Choroid plexus epithelial cell (primary cell): ENCODE results near the gene TBX10.

ENCODE experiments used
- DNase-seq: peaks from one replicate; pipeline ENCODE4 v3.0.0-alpha.2; 2010; ENCODE audit warnings: low read depth
- H3K4me3 ChIP-seq: 2 replicates; pipeline ENCODE4 v1.5.1; 2011; ENCODE audit warnings: low read depth, mild to moderate bottlenecking, control low read depth, low read length, moderate library complexity
- TF ChIP-seq, protein P1 (sequence below): conservative IDR thresholded peaks from 2 replicates; pipeline ENCODE4 v1.5.1; 2011; ENCODE audit warnings: low read depth, mild to moderate bottlenecking, control low read depth, inconsistent platforms, low read length, moderate library complexity

The TBX10 gene

DNA sequence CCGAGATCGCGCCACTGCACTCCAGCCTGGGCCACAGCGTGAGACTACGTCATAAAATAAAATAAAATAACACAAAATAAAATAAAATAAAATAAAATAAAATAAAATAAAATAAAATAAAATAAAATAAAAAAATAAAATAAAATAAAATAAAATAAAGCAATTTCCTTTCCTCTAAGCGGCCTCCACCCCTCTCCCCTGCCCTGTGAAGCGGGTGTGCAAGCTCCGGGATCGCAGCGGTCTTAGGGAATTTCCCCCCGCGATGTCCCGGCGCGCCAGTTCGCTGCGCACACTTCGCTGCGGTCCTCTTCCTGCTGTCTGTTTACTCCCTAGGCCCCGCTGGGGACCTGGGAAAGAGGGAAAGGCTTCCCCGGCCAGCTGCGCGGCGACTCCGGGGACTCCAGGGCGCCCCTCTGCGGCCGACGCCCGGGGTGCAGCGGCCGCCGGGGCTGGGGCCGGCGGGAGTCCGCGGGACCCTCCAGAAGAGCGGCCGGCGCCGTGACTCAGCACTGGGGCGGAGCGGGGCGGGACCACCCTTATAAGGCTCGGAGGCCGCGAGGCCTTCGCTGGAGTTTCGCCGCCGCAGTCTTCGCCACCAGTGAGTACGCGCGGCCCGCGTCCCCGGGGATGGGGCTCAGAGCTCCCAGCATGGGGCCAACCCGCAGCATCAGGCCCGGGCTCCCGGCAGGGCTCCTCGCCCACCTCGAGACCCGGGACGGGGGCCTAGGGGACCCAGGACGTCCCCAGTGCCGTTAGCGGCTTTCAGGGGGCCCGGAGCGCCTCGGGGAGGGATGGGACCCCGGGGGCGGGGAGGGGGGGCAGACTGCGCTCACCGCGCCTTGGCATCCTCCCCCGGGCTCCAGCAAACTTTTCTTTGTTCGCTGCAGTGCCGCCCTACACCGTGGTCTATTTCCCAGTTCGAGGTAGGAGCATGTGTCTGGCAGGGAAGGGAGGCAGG lies 56.0 kb downstream of the TBX10 start, which contains the start of gene GSTP1:
Gene GSTP1 (plus strand): TSS at position 566 of the 958 bp plus-strand sequence. CDS start 32 bp downstream, at position 598.
- peak; percentile 88 for DNase-seq
- TF ChIP-seq, protein P1, sequence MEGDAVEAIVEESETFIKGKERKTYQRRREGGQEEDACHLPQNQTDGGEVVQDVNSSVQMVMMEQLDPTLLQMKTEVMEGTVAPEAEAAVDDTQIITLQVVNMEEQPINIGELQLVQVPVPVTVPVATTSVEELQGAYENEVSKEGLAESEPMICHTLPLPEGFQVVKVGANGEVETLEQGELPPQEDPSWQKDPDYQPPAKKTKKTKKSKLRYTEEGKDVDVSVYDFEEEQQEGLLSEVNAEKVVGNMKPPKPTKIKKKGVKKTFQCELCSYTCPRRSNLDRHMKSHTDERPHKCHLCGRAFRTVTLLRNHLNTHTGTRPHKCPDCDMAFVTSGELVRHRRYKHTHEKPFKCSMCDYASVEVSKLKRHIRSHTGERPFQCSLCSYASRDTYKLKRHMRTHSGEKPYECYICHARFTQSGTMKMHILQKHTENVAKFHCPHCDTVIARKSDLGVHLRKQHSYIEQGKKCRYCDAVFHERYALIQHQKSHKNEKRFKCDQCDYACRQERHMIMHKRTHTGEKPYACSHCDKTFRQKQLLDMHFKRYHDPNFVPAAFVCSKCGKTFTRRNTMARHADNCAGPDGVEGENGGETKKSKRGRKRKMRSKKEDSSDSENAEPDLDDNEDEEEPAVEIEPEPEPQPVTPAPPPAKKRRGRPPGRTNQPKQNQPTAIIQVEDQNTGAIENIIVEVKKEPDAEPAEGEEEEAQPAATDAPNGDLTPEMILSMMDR, result peak; percentile 48
- H3K4me3 ChIP-seq, result peak within 1 kb of the TSS; percentile 83

DNA sequence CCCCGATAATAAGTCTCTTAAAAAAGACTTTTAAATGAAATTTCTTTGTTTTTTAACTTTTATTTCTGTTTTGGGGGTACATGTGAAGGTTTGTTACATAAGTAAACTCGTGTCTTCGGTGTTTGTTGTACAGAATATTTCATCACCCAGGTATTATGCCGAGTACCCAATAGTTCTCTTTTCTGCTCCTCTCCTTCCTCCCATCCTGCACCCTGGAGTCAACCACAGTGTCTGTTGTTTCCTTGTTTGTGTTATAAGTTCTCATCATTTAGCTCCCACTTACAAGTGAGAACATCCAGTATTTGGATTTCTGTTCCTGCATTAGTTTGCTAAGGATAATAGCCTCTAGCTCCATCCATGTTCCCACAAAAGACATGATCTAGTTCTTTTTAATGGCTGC lies 57.6 kb downstream of the TBX10 start:
- no peak for DNase-seq
- no peak overlapping the region for H3K4me3 ChIP-seq
- TF ChIP-seq, protein P1, result no peak

DNA sequence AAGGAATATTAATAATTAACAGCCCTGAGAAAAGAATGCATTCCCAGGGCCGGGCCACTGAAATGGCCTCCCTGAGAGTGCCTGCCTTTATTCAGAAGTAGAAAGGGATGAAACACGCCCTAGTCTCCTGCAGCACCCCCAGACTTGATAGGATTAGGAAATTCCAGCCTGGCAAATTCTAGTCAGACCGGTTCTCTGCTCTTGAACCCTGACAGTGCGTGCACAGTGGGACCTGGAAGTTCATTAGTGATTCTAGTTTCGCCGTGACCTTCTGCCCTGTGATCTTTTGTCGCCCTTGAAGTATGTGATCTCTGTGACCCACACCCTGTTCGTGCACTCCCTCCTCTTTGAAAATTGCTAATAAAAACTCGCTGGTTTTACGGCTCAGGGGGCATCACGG lies 58.1 kb downstream of the TBX10 start:
- H3K4me3 ChIP-seq, result no peak overlapping the region
- TF ChIP-seq, protein P1, result no peak
- no peak for DNase-seq
